Neural progenitor cell (in vitro differentiated cells): Measurements from ENCODE around the gene LEFTY1.

Experiments used
- CTCF ChIP-seq: fragments of 200-600 bp; sonication (generic); IDR thresholded peaks from 2 replicates; pipeline ENCODE4 v1.5.1; 2017; ENCODE audit warnings: antibody characterized with exemption, mild to moderate bottlenecking
- EZH2 ChIP-seq: fragments of 200-600 bp; sonication (generic); IDR thresholded peaks from 2 replicates; pipeline ENCODE4 v1.6.1; 2017; ENCODE audit warnings: antibody characterized with exemption, mild to moderate bottlenecking, moderate library complexity
- EZH2phosphoT487 ChIP-seq: fragments of 200-600 bp; sonication (generic); IDR thresholded peaks from 2 replicates; pipeline ENCODE4 v1.6.1; 2017; ENCODE audit warnings: antibody characterized with exemption

GRCh38 chr1:225870911-225871310 lies 18.0 kb downstream of the LEFTY1 start:
- TF ChIP-seq CTCF (no peak), EZH2 (no peak), EZH2phosphoT487 (no peak)
